Measurements from ENCODE around the gene BTK.
"Not testable (repeated sequence)": the region's sequence is repeated elsewhere in the genome, so short reads cannot be mapped to it uniquely, and the experiment has no call there.

BTK gene

GRCh38 chrX:101337776-101338271 lies 48.2 kb downstream of the BTK start:
- DNase-seq (ENCODE audit: low read depth), result no peak

DNA sequence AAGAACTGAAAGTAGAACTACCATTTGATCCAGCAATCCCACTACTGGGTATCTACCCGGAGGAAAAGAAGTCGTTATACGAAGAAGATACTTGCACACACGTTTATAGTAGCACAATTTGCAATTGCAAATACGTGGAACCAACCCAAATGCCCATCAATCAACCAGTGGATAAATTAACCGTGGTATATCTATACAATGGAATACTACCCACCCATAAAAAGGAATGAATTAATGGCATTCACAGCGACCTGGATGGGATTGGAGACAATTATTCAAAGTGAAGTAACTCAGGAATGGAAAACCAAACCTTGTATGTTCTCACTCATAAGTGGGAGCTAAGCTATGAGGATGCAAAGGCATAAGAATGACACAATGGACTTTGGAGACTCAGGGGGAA lies 51.7 kb downstream of the BTK start:
- not testable (repeated sequence) for DNase-seq (ENCODE audit: low read depth)

DNA sequence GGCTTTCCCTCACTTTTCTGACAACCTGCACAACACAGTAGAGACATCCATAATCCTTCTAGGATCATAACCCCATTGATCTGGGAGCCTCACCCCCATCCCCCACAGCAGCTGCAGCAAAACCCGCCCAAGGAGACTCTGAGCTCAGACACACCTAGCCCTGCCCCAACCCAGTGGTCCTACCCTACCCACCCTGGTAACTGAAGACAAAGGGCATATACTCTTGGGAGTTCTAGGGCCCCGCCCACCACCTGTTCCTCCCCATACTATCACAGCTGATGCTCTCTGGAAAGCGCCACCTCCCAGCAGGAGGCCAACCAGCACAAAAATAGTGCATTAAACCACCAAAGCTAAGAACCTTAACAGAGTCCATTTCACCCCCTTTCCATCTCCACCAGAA lies 59.4 kb downstream of the BTK start:
- not testable (repeated sequence) for DNase-seq (ENCODE audit: low read depth)

GRCh38 chrX:101303790-101304189 lies 82.2 kb downstream of the BTK start:
- no peak for DNase-seq (ENCODE audit: low read depth)
